HepG2 (cell line): Measurements from ENCODE around the gene CYP2W1. TPM values are rescaled to one million over a fixed set of nuclear protein-coding genes. Genes with fewer than 3 reads are reported as not detected.

Experiments
- CREBL2 ChIP-seq: sonication (generic); formaldehyde crosslinking; IDR thresholded peaks from 2 replicates; pipeline ENCODE4 v1.8.1; 2023; ENCODE audit warnings: missing genetic modification reagents, mild to moderate bottlenecking, borderline replicate concordance
- GLMP ChIP-seq: sonication (generic); formaldehyde crosslinking; IDR thresholded peaks from 2 replicates; pipeline ENCODE4 v1.9.0; 2021; ENCODE audit warnings: missing genetic modification reagents, mild to moderate bottlenecking, borderline replicate concordance
- HNF4A ChIP-seq: sonication (generic); formaldehyde crosslinking; IDR thresholded peaks from 2 replicates; pipeline ENCODE4 v1.4.0; 2020; ENCODE audit warnings: missing genetic modification reagents
- MXD4 ChIP-seq: IDR thresholded peaks from 2 replicates; pipeline ENCODE4 v1.6.1; 2016; ENCODE audit warnings: mild to moderate bottlenecking, missing biosample characterization, missing genetic modification reagents
- NFIB ChIP-seq: sonication (generic); formaldehyde crosslinking; IDR thresholded peaks from 2 replicates; pipeline ENCODE4 v1.9.0; 2021; ENCODE audit warnings: missing genetic modification reagents, mild to moderate bottlenecking, borderline replicate concordance
- SATB2 ChIP-seq: sonication (generic); formaldehyde crosslinking; IDR thresholded peaks from 2 replicates; pipeline ENCODE4 v1.5.0; 2020; ENCODE audit warnings: missing genetic modification reagents
- ZBTB3 ChIP-seq: sonication (generic); formaldehyde crosslinking; IDR thresholded peaks from 2 replicates; pipeline ENCODE4 v1.4.0; 2020; ENCODE audit warnings: low read depth, mild to moderate bottlenecking, moderate library complexity, missing genetic modification reagents, borderline replicate concordance
- ZBTB7B ChIP-seq: sonication (generic); formaldehyde crosslinking; IDR thresholded peaks from 2 replicates; pipeline ENCODE4 v1.4.0; 2020; ENCODE audit warnings: missing genetic modification reagents
- ZC3H4 ChIP-seq: sonication (generic); formaldehyde crosslinking; IDR thresholded peaks from 2 replicates; pipeline ENCODE4 v1.4.0; 2020; ENCODE audit warnings: missing genetic modification reagents, borderline replicate concordance
- ZFP1 ChIP-seq: IDR thresholded peaks from 2 replicates; pipeline ENCODE4 v1.6.1; 2016
- ZMAT3 ChIP-seq: sonication (generic); formaldehyde crosslinking; conservative IDR thresholded peaks from 2 replicates; pipeline ENCODE4 v1.7.0; 2021; ENCODE audit warnings: missing genetic modification reagents
- ZNF329 ChIP-seq: sonication (generic); formaldehyde crosslinking; IDR thresholded peaks from 2 replicates; pipeline ENCODE4 v1.9.0; 2021; ENCODE audit warnings: low read depth, mild to moderate bottlenecking, missing genetic modification reagents
- ZNF44 ChIP-seq: sonication (generic); formaldehyde crosslinking; IDR thresholded peaks from 2 replicates; pipeline ENCODE4 v1.5.1; 2020; ENCODE audit warnings: mild to moderate bottlenecking, missing genetic modification reagents
- ZNF576 ChIP-seq: sonication (generic); formaldehyde crosslinking; IDR thresholded peaks from 2 replicates; pipeline ENCODE4 v1.4.0; 2020; ENCODE audit warnings: mild to moderate bottlenecking, missing genetic modification reagents
- polyA plus RNA-seq, 8 experiments: library from polyadenylated mRNA; depleted of rRNA in 3 of 8; stranded (reverse) in 7 of 8; unstranded in 1 of 8; fragments of >200 nt; fragmentation: Illumina TruSeq in 4 of 8; extraction: Trizol in 4 of 8; gene quantifications; 2 replicates each; pipeline versions ENCODE4 v1.2.1 to v1.2.3, GENCODE V29; 2011 to 2016; ENCODE audit warnings: low read depth in 4 of 8, missing spikeins in 1 of 8, mixed read lengths in 1 of 8; ENCODE audit not compliant: insufficient read depth in 1 of 8
- total RNA-seq, 5 experiments: library from RNA; depleted of rRNA; stranded (reverse); fragments of >200 nt; fragmentation: Illumina TruSeq; extraction: Trizol; gene quantifications; 2 replicates each; pipeline ENCODE4 v1.2.3, GENCODE V29; 2016; ENCODE audit warnings: low read depth in 1 of 5
- TF ChIP-seq, protein P1 (sequence below): sonication (generic); formaldehyde crosslinking; IDR thresholded peaks from 2 replicates; pipeline ENCODE4 v1.5.1; 2020; ENCODE audit warnings: missing genetic modification reagents, mild to moderate bottlenecking, borderline replicate concordance
- TF ChIP-seq, protein P2 (sequence below): sonication (generic); formaldehyde crosslinking; IDR thresholded peaks from 2 replicates; pipeline ENCODE4 v1.5.1; 2020; ENCODE audit warnings: mild to moderate bottlenecking, missing genetic modification reagents, moderate library complexity
- TF ChIP-seq, protein P3 (sequence below), 2 experiments: sonication (generic) in 1 of 2; formaldehyde crosslinking in 1 of 2; IDR thresholded peaks; 2 replicates each; pipeline versions ENCODE4 v1.4.0 to v1.6.1; 2016 to 2020; ENCODE audit warnings: borderline replicate concordance in 1 of 2, low read depth in 1 of 2, mild to moderate bottlenecking in 1 of 2, missing genetic modification reagents in 1 of 2
- TF ChIP-seq, protein P4 (sequence below): sonication (generic); formaldehyde crosslinking; IDR thresholded peaks from 2 replicates; pipeline ENCODE4 v1.4.0; 2020; ENCODE audit warnings: mild to moderate bottlenecking, missing genetic modification reagents

The CYP2W1 gene
- total and polyA plus RNA-seq, 2 of the 13 experiments (the other 11 are each of a cell fraction or from before 2014, with no cell fraction given), result 19.5 to 31.7 TPM

DNA sequence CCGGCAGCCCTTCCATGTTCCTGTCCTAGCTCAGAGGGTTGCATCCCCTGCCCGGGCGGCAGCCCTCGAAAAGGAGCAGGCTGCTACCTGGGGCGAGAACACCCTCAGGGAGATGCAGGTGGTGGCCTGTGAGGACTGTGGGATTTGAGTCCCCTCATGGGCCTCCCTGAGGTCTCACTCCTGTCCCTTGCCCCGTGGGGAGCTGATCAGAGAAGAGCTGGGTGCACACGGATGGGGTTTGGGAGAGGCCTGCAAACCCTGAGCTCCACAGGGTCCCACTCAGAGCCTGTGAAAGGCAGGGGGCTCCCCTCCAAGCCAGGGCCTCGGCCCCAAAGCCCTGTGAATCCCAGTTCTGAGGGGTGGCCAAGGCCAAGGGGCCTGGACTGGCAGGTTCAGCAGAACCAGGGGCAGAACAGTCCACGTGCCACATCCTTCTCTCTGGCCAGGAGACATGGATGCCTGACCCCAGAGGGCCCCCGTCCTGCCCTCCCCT lies 424 bp upstream of the CYP2W1 start (continued):
- TF ChIP-seq, protein P1, sequence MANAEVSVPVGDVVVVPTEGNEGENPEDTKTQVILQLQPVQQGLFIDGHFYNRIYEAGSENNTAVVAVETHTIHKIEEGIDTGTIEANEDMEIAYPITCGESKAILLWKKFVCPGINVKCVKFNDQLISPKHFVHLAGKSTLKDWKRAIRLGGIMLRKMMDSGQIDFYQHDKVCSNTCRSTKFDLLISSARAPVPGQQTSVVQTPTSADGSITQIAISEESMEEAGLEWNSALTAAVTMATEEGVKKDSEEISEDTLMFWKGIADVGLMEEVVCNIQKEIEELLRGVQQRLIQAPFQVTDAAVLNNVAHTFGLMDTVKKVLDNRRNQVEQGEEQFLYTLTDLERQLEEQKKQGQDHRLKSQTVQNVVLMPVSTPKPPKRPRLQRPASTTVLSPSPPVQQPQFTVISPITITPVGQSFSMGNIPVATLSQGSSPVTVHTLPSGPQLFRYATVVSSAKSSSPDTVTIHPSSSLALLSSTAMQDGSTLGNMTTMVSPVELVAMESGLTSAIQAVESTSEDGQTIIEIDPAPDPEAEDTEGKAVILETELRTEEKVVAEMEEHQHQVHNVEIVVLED (CRISPR knock-in tag), result peak; percentile 16; the same call in 1 of the 2 replicates
- TF ChIP-seq NFIB, result no peak
- 0 out of 2 replicates have a peak, but pooled peaks have one; percentile 42 for TF ChIP-seq ZNF329 (CRISPR knock-in tag)
- peak; percentile 72; the same call in 1 of the 2 replicates for TF ChIP-seq ZC3H4
- TF ChIP-seq HNF4A, result peak; percentile 27; the same call in 1 of the 2 replicates
- TF ChIP-seq SATB2 (CRISPR knock-in tag), result 0 out of 2 replicates have a peak, but pooled peaks have one; percentile 58
- TF ChIP-seq GLMP, result no peak
- TF ChIP-seq ZBTB7B, result peak; percentile 16; the same call in 1 of the 2 replicates
- TF ChIP-seq MXD4, result 0 out of 2 replicates have a peak, but pooled peaks have one; percentile 4
- TF ChIP-seq, protein P2, sequence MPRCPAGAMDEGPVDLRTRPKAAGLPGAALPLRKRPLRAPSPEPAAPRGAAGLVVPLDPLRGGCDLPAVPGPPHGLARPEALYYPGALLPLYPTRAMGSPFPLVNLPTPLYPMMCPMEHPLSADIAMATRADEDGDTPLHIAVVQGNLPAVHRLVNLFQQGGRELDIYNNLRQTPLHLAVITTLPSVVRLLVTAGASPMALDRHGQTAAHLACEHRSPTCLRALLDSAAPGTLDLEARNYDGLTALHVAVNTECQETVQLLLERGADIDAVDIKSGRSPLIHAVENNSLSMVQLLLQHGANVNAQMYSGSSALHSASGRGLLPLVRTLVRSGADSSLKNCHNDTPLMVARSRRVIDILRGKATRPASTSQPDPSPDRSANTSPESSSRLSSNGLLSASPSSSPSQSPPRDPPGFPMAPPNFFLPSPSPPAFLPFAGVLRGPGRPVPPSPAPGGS (CRISPR knock-in tag), result peak; percentile 42; the same call in 1 of the 2 replicates
- TF ChIP-seq ZBTB3, result no peak
- TF ChIP-seq ZNF576, result 0 out of 2 replicates have a peak, but pooled peaks have one; percentile 7
- TF ChIP-seq CREBL2 (CRISPR knock-in tag), result 0 out of 2 replicates have a peak, but pooled peaks have one; percentile 27
- TF ChIP-seq, protein P3, sequence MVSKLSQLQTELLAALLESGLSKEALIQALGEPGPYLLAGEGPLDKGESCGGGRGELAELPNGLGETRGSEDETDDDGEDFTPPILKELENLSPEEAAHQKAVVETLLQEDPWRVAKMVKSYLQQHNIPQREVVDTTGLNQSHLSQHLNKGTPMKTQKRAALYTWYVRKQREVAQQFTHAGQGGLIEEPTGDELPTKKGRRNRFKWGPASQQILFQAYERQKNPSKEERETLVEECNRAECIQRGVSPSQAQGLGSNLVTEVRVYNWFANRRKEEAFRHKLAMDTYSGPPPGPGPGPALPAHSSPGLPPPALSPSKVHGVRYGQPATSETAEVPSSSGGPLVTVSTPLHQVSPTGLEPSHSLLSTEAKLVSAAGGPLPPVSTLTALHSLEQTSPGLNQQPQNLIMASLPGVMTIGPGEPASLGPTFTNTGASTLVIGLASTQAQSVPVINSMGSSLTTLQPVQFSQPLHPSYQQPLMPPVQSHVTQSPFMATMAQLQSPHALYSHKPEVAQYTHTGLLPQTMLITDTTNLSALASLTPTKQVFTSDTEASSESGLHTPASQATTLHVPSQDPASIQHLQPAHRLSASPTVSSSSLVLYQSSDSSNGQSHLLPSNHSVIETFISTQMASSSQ (IDR thresholded peaks at IDR 0.05; ENCODE audit: low read depth), result no peak
- TF ChIP-seq, protein P3 (CRISPR knock-in tag; IDR thresholded peaks at IDR 0.05; ENCODE audit: borderline replicate concordance), result 0 out of 2 replicates have a peak, but pooled peaks have one; percentile 18
- TF ChIP-seq ZMAT3 (CRISPR knock-in tag), result peak; percentile 22; the same call in 1 of the 2 replicates
- TF ChIP-seq ZNF44 (CRISPR knock-in tag), result 0 out of 2 replicates have a peak, but pooled peaks have one; percentile 37
- TF ChIP-seq ZFP1 (CRISPR knock-in tag), result 0 out of 2 replicates have a peak, but pooled peaks have one; percentile 8
- TF ChIP-seq, protein P4, sequence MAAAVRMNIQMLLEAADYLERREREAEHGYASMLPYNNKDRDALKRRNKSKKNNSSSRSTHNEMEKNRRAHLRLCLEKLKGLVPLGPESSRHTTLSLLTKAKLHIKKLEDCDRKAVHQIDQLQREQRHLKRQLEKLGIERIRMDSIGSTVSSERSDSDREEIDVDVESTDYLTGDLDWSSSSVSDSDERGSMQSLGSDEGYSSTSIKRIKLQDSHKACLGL, result peak; percentile 30; the same call in 1 of the 2 replicates
